Left lobe of liver (tissue), 2 donors: Measurements from ENCODE around the gene CHMP4B. TPM values are rescaled to one million over a fixed set of nuclear protein-coding genes. Genes with fewer than 3 reads are reported as not detected.

Experiments
- ATAC-seq: fragments of 200-7000 bp; cut with Tn5 transposase; one replicate; pipeline ENCODE4 v1.9.1; 2020; ENCODE audit warnings: mild to moderate bottlenecking, moderate library complexity
- DNase-seq: peaks from one replicate; pipeline ENCODE4 v3.0.0-alpha.2; 2020; ENCODE audit warnings: low spot score
- total RNA-seq: library from RNA; stranded (reverse); gene quantifications from one replicate; pipeline ENCODE4 v1.2.1, GENCODE V29; 2021
- donor health status: DM: no; HTN: no; CAD: no; lungs with moderate emphysema.
- donor health status: DM: no; HTN: yes; CAD: no.

Gene CHMP4B
- total RNA-seq, 1 donor from 2014 or later = 24.4 TPM

GRCh38 chr20:33837096-33837830 lies 26.1 kb downstream of the CHMP4B start:
- ATAC-seq = no peak

GRCh38 chr20:33838035-33838864 lies 27.1 kb downstream of the CHMP4B start:
- ATAC-seq (peak; percentile 62), DNase-seq (no peak)

More at GRCh38 chr20:33837096-33837830, 26.1 kb downstream of the CHMP4B start:
- DNase-seq = no peak

- peak; percentile 69 for ATAC-seq
- DNase-seq = peak; percentile 79
Observed at GRCh38 chr20:33839591-33839990, 28.4 kb downstream of the CHMP4B start.

- DNase-seq (no peak), ATAC-seq (no peak)
Observed at GRCh38 chr20:33840160-33840559, 29.0 kb downstream of the CHMP4B start.

GRCh38 chr20:33840759-33841435 lies 29.7 kb downstream of the CHMP4B start:
- ATAC-seq (peak; percentile 54), DNase-seq (no peak)

- ATAC-seq (no peak), DNase-seq (no peak)
Observed at GRCh38 chr20:33841436-33841799, 30.3 kb downstream of the CHMP4B start.

- ATAC-seq (no peak), DNase-seq (no peak)
Observed at GRCh38 chr20:33842346-33842745, 31.2 kb downstream of the CHMP4B start.

GRCh38 chr20:33843050-33843449 lies 31.9 kb downstream of the CHMP4B start:
- no peak for ATAC-seq
- no peak for DNase-seq

- DNase-seq (no peak), ATAC-seq (peak; percentile 35)
Observed at GRCh38 chr20:33843854-33844253, 32.7 kb downstream of the CHMP4B start.

- ATAC-seq (peak; percentile 8), DNase-seq (no peak)
Observed at GRCh38 chr20:33846291-33846935, 35.3 kb downstream of the CHMP4B start.

- DNase-seq (no peak), ATAC-seq (no peak)
Observed at GRCh38 chr20:33847006-33847405, 35.9 kb downstream of the CHMP4B start.

GRCh38 chr20:33848391-33848790 lies 37.2 kb downstream of the CHMP4B start:
- DNase-seq (no peak), ATAC-seq (no peak)

- ATAC-seq = no peak
- no peak for DNase-seq
Observed at GRCh38 chr20:33850159-33850558, 39.0 kb downstream of the CHMP4B start.

GRCh38 chr20:33851842-33852466 lies 40.8 kb downstream of the CHMP4B start:
- no peak for DNase-seq
- no peak for ATAC-seq

- ATAC-seq = no peak
- DNase-seq = no peak
Observed at GRCh38 chr20:33852626-33853506, 41.7 kb downstream of the CHMP4B start.

- DNase-seq (no peak), ATAC-seq (no peak)
Observed at GRCh38 chr20:33853507-33853813, 42.3 kb downstream of the CHMP4B start.

- no peak for ATAC-seq
- DNase-seq = no peak
Observed at GRCh38 chr20:33857722-33858563, 46.8 kb downstream of the CHMP4B start.

- DNase-seq = no peak
- ATAC-seq = no peak
Observed at GRCh38 chr20:33858666-33859065, 47.5 kb downstream of the CHMP4B start.

- no peak for DNase-seq
- peak; percentile 25 for ATAC-seq
Observed at GRCh38 chr20:33859157-33859695, 48.1 kb downstream of the CHMP4B start.
